ENCODE measurements around the gene SLC7A8. TPM values are rescaled to one million over a fixed set of nuclear protein-coding genes. Genes with fewer than 3 reads are reported as not detected.

Gene SLC7A8
- total RNA-seq, 2 donors from 2014 or later, result 11.9 to 23.7 TPM

DNA sequence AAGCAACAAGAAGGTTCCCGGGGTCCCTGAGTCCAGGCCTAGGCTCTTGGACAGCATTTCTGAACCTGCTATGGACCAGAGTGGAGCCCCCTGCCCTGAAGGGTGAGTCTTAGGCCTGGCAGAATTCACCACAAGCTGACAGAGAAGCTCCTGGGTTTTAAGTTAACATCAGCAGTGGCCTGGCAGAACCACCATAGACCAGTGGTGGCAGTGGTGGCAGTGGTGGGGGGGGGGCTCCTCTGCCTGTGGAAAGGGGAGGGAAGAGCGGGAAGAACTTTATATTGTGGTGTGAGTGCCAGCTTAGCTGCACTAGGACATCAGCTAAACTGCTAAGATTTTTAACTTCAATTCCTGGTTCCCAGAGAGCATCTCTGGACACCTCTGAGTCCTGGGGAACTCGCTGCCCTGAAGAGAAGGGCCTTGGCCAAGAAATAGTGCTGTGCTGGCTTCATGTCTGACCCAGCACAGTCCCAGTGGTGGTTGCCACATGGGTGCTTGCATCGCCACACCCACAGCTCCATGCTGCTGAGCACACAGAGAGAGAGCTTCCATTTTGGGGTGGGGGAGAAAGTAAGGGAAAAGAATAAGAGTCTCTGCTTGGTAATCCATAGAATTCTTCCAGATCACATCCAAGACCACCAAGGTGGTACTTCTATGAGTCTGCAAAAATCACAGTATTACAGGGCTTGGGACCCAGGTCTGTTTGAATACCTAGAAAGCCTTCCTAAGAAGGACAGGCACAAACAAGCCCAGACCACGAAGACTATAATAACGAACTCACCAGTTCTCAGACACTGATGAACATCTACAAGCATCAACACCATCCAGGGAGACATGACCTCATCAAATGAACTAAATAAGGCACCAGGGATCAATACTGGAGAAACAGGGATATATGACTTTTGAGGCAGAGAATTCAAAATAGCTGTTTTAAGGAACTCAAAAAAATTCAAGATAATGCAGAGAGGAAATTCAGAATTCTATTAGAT is 33.9 kb upstream of the SLC7A8 start:
- no peaks in the 10 kb centered on the region for H3K4me1 ChIP-seq
- TF ChIP-seq CTCF (IDR thresholded peaks at IDR 0.05), result no peak
- H3K9me3 ChIP-seq, result peaks cover 0 to 10% of the 10 kb centered on the region in 2 donors
- DNase-seq (ENCODE audit: low spot score), result no peak
- no peak overlapping the region for H3K27ac ChIP-seq
- H3K36me3 ChIP-seq, result no peaks in the 10 kb centered on the region
- no peaks in the 10 kb centered on the region for H3K27me3 ChIP-seq
- no peak overlapping the region for H3K4me3 ChIP-seq

GRCh38 chr14:23215421-23215820 is 32.0 kb upstream of the SLC7A8 start:
- Histone ChIP-seq H3K4me3 (no peak overlapping the region), H3K9me3 (peaks cover 0 to 10% of the 10 kb centered on the region in 2 donors), H3K4me1 (no peaks in the 10 kb centered on the region), H3K27ac (no peak overlapping the region), H3K36me3 (no peaks in the 10 kb centered on the region), H3K27me3 (no peaks in the 10 kb centered on the region)
- no peak for TF ChIP-seq CTCF (IDR thresholded peaks at IDR 0.05)
- no peak for DNase-seq (ENCODE audit: low spot score)

DNA sequence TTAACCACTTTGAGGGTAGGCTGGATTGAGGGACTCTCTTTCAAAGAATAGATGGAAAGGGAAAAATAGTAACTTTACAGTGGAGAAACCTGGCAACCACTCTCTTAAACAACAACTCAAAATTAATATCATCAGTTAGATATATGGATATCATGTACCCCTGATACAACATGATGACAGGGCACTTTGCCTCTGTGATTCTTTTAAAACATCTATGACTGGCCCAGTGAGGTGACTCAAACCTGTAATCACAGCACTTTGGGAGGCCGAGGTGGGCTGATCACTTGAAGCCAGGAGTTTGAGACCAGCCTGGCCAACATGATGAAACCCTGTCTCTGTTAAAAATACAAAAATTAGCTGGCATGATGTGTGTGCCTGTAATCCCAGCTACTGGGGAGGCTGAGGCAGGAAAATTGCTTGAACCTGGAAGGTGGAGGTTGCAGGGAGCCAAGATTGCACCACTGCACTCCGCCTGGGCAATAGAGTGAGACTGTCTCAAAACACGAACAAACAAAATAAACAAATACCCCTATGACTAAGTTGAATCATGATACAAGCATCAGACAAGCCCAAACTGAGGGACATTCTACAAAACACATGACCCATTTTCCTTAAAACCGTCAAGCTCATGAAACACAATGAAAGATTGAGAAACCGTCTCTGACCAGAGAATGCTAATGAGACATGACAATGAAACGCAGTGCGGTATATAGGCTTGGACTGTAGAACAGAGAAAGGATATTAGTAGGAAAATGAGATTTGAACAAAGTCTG is 26.4 kb upstream of the SLC7A8 start:
- Histone ChIP-seq H3K4me1 (no peaks in the 10 kb centered on the region), H3K27me3 (no peaks in the 10 kb centered on the region), H3K4me3 (no peak overlapping the region), H3K36me3 (no peaks in the 10 kb centered on the region), H3K27ac (no peak overlapping the region), H3K9me3 (peaks cover 0 to 1% of the 10 kb centered on the region in 2 donors)
- DNase-seq (ENCODE audit: low spot score), result no peak
- TF ChIP-seq CTCF (IDR thresholded peaks at IDR 0.05), result no peak

- H3K9me3 ChIP-seq, result no peaks in the 10 kb centered on the region
- H3K27me3 ChIP-seq, result no peaks in the 10 kb centered on the region
- no peak for DNase-seq (ENCODE audit: low spot score)
- no peaks in the 10 kb centered on the region for H3K4me1 ChIP-seq
- TF ChIP-seq CTCF (IDR thresholded peaks at IDR 0.05), result no peak
- no peak overlapping the region for H3K27ac ChIP-seq
- H3K4me3 ChIP-seq, result no peak overlapping the region
- no peaks in the 10 kb centered on the region for H3K36me3 ChIP-seq
These were observed 24.9 kb upstream of the SLC7A8 start for GRCh38 chr14:23208324-23208723.

DNA sequence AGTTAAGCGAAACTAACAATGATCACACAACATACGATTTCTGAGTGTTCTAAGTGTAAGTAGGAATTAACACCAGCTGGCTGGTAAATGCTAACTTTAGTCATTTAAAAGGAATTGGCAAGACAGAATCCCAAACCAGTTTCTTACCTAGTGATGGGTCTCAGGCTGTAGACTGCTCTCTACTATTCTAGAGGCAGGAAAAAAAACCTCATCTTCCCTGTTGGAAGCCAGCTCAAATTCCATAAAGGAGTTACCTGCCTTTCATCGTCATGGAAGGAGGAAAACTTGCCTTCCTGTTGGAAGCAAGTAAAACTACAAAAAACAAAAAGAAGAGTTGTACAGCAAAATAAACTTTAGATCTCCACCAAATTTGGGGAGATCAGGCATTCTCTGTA is 23.7 kb upstream of the SLC7A8 start:
- Histone ChIP-seq H3K36me3 (no peaks in the 10 kb centered on the region), H3K4me3 (no peak overlapping the region), H3K27me3 (no peaks in the 10 kb centered on the region), H3K27ac (no peak overlapping the region), H3K4me1 (no peaks in the 10 kb centered on the region), H3K9me3 (no peaks in the 10 kb centered on the region)
- DNase-seq (ENCODE audit: low spot score), result no peak
- TF ChIP-seq CTCF (IDR thresholded peaks at IDR 0.05), result no peak

All from right atrium auricular region (tissue), 2 donors.